HG03139 (cell line): ENCODE measurements around the gene EML6.

Source experiments
- ATAC-seq: cut with Tn5 transposase; IDR thresholded peaks from one replicate; pipeline ENCODE4 v1.9.1; 2021; ENCODE audit not compliant: unreplicated experiment

The EML6 gene

DNA sequence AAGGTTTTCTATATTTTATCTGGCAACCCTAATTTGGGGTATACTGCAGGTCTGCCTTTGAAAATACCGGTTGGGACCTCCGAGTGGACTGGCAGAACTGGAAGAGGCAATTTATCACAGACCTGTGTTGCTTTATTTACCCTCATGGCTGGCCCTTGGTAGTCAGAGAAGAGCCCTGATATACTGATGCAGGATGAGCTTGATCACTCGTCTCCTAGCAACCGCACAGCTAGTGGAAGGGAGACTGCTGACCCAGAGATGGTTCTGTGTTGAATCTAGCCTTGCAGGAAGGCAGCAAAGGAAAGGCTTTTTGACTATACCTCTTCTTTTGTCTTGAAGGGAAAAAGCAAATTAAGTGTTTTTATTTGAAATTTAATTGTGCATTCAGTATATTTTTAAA, 154.7 kb downstream of the EML6 start:
- no peak for ATAC-seq

DNA sequence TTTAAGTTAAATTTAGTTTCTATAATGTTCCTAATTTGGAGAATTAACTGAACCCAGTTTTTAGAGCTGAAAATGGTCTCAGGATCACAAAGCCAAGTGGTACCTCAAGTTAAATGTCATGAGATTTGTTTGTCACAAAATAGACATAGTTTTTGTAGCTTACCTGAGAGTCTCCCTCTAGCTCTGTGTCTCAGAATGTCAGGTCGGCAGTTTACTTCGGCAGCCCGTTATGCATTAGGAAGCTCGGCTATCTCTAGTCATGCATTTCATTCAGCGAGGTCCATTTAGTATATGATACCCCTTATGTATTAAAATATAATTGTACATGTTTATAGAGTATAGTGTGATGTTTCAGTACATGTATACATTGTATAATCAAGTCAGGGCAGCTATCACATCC, 155.6 kb downstream of the EML6 start:
- no peak for ATAC-seq

DNA sequence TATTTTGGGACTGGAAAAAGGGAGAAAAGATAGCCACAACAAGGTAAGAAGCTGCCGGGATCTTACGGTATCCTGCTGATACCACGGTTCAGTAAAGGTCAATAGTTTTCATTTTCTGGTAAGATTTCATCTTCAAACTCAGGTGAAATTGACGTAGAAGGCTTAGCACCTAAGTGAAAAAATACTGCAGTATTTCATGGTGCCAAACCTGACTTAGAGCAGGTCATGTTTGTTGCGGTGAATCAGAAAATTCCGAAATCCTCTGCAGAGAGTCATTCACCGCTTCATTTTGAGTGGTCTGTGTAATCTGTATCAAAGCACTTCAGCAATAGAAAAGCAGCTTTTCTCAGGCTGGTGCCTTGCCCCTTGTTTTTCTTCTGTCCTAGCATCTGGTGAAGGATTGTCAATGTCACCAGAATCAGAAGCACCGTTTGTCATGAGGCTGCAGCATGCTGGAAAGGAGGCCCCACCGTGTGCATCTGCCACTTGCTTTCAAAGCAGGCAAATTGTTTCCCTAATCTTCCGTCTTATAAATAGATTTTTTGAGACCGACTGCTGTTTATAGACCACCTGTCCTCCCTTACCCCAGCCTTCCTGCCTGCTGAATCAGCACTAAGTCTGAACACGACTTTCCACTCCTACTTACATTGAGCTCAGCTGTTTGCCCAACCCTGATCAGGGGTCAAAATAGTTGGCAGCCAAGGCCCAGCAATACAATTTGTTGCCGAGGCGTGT, 156.3 kb downstream of the EML6 start:
- no peak for ATAC-seq

DNA sequence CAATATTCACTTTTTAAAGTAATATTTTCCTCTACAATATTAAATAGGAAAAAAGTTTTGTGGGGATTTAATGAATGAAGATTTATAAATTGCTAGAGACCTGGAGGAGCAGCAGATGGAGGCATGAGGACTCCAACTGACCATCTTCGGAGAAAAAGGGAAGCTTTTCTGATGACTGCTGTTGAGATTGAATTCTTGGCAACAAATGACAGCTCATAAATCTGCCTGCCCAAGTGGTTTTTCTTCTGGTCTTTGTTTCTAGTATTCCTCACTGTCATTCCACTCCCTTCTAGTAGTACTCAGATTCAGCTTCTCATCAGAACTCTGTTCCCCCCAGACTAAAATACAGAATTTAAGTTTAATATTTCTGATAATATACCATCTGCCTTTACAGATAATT, 157.0 kb downstream of the EML6 start:
- ATAC-seq = no peak

DNA sequence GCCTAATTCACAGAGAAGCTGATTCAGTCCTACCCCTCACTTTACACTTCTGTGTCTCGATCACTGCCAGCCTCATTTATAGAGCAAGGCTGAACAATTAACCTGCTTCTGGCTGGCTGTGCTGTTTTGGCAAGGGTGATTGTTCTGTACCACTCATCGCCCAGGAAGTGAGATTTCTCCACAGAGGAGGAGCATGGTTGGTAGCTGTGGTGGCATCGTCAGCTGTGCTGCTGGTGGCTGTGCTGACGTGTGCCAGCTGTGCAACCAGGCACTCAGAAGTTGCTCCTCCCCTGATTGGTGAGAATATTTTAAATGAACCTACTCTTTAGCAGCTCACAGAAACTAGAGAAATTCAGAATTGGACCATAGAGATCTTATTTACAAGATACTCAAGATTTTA, 158.3 kb downstream of the EML6 start:
- ATAC-seq = no peak

DNA sequence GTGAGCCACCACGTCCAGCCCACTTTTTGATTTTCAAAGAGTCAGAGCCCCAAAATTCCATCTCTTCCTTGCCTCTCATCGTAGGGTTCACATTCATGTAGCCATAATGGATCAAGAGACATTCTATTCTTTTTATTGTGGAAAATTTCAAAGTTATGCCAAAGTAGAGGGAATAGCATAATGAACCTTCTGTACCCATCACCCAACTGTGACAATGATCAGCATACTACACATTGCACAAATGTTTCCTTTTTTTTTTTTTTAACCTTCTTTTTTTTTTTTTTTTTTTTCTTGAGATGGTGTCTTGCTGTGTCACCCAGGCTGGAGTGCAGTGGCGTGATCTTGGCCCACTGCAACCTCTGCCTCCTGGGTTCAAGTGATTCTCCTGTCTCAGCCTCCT, 162.4 kb downstream of the EML6 start:
- no peak for ATAC-seq

DNA sequence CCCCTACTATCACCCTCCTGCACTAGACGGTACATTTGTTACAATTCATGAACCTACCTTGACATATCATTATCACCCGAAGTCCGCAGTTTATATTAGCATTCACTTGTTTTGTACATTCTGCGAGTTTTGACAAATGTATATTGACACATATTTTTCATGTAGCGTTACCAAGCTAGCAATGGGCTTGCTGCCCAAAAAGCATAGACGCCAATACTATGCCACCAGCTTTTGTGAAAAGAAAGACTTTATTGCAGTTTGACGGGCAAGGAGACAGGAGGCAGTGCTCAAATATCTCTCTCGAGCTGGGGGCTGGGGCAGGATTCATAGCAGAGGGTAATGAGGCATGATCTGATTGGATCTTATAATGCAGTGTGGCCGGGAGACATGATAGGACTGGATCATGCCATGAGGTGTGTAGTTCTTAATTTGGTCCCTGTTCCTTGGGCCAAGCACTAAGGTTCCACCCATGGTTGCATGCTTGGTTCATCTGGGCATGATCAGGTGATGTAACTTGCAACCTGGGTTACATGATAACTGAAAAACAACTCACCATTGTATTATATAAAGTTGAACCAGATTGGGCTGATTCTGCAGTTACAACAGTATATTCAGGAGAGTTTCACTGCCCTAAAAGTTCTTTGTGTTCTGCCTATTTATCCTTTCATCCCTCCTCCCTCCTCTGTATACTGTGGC, 164.5 kb downstream of the EML6 start:
- ATAC-seq = no peak

DNA sequence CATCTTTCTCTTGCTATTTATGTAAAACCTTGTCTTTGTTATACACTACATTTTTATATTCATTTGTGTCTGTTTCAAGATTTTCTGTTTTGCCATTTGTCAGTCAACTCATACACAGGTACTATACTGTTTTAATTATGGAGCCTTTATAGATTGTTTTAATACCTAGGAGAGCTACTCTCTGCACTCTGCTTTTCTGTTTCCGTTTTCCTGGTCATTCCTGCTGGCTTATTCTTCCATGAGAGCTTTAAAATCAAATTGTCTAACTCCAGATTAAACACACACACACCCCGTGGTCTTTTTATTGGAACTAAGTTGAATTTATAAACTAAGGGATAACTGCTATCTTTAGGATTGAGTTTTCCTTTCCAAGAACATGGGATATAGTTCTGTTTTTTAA, 165.6 kb downstream of the EML6 start:
- ATAC-seq = no peak

DNA sequence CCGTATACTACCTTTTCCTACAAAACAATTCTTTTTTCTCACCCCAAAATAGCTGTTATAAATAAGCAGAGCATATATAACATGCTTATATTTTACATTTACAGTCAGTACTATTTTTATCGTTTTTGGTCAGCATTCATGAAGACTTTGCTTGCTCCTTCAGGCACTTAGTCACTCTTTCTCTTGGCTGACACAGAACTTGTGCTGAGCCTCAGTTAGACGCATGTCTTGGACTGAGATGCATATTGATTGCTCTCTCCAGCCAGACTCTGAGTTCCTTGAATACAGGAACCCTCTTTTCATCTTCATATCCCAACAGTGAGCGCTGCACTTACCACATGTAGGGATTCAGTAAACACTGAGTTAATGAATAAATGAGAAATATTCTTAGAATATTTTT, 168.4 kb downstream of the EML6 start:
- no peak for ATAC-seq

DNA sequence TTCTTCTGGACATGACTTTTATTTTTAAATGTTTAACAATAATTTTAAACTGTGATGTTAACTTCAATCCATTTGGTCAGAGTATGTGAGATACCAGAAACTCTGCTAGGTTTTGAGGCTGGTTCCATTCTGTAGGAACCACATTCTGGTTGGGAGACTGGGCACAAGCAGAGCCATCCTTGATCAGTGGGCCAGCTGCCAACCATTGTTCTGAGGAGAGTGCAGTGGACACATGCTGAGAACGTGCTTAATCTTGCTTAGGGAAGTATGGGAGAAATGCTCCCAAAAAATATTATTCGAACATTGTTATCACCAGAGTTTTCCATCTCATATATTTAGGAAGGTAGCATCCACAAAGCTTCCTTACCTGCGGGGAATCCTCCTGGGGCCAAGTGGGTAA, 171.0 kb downstream of the EML6 start:
- no peak for ATAC-seq

DNA sequence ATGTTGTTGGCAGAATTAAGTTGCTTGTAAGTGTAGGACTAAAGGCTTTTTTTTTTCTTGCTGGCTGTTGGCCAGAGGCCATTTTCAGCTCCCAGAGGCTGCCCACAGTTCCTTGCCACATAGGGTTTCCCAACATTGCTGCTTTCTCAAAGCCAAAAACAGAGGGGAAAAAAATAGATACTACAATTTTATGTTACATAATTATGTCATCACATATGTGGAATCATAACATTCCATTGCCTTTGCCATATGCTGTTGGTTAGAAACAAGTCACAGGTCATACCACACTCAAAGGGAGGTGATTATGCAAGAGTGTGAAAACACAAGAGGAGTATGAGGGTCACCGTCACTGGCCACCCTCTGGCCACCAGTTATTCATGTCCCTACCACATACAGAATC, 172.3 kb downstream of the EML6 start:
- ATAC-seq = no peak

DNA sequence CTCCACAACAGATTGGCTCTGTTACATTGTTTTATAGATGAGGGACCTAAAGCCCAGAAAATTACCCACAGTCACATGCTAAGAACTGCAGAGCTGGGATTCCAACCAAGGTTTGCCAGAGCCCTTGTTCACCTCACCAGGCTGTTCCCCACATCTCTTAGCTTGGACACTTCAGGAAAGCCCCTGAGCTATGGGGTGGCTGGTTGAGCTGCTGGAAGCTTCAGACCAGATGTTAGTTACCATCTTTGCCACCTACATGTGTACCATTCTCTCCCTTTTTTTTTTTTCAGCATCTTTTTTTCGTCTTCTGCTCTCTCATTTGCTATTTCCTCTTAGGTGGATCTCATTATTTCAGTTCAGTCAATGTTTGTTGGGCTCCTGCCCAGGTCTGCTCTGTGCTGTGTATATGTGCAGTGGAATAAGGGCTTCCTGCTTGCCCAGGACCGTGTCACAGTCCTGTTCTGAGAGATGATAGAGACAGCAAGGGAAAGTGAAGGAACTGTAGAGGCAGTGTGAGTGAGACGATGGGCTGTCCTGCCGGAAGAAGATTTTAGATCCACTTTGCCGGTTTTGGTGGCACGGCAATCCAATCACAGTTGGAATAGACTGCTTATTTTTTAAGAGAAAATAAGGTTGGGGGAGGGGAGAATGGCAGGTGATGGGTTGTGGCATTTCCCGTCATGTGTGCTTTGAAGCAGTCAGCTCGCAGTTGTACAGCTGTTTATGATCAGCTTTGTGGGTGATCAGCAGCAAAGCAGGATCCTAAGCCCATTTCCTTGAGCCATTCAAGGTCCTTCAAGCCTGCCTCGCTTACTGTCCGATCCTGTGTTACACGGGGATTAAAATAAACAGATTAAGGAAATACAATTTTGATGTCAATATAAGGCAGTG, 174.2 kb downstream of the EML6 start:
- ATAC-seq = no peak

DNA sequence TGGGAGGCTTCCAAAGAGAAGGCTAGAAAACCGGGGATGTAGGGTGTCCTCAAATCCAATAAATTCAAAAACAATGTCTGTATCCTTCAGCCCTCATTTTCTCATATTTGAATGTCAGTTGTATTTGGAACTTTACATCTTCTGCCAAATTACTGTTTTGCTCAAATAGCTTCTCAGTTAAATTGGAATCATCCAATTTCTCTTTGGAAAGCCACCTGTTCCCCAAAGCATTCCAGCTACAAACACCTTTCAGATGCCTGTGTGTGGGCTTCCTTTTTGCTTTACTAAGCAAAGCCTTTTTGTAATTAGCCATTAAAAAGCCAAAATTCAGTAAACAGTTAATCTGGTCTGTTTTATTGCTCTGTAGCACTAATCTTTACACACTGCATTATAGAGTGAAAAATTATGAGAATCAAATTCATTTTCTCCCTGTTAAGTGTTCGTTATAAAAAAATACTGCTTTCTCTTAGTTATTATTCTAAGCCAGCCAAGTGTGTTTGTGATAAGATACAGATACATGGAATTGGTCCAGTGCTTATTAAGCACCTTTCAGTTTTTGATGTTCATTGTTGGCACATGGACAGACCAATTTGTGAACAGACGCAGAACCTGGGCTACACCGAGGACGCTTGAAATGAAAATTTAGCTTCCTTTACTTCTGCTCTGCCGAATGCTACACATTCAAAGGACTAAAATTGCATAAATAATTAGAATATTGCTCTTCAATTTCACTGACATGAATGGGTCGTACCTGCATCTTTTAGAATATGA, 175.2 kb downstream of the EML6 start:
- no peak for ATAC-seq

DNA sequence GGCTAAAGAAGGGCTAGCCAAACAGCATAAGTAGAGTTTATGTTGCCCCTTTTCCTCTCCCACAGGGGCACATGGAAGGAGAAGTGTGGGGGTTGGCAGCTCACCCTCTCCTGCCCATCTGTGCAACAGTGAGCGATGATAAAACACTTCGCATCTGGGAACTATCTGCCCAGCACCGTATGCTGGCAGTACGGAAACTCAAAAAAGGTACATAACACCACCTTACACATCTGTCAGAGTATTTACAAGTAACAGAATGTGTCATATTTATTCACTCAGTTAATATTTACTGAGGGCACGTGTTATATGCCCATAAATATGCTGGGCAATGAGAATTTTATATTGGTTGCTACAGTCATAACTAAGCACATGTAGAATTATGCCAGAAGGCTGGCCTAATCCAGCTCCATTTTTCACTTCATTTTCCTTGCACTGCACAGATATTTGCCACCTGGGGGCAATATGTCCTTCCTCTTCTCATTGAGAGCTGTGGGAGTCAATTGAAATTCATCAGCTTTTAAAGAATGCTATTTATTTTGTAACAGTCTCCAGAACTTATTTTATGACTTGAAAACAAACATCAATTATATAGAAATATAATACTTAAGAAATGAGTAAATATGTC, 176.2 kb downstream of the EML6 start:
- ATAC-seq = no peak

DNA sequence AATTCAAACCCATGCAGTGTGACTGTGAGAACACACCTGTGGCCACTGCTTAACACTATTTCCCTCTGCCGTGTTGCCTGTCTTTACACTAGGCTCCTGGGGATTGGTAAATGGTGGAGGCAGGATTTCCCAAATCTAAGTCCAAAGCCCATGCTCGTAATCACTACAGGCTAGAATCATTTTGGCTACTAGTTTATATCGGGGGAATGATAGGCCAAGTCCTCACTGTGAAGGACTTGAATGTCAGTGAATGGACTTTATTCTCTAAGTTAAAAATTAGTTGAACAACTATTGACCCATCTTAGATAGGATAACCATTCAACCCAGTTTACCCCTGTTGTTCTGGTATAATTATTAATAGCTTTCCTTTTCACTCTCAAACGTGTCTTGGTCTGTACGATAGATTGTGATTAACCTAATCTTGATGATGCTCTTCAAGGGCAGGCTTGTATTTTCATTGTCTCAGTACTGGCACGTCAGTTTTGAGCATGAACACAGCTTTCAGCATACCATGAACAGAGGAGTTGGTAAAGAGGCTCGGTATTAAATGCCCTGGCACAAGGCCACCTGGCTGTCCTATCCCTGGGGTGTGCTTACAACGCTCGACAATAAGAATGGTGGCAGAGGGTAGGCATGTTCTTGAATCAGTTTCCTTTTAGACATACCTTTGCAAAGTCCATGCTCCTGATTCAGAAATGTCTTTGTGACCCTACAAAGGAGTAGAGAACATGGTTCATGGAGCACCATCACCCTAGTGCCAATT, 177.9 kb downstream of the EML6 start:
- no peak for ATAC-seq

DNA sequence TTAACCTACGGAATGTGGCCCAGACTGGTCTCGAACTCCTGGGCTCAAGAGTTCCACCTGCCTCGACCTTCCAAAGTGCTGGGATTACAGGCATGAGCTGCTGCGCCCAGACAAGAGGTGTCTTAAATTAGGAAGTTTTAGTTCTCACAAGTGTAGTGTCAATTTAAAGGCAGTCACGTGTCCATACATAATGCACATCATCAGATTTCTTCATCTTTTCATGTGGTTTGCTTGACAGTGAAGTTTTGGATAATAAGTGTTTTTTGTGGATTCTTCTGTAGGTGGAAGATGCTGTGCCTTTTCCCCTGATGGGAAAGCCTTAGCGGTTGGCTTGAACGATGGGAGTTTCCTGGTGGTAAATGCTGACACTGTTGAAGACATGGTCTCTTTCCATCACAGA, 179.3 kb downstream of the EML6 start:
- no peak for ATAC-seq

DNA sequence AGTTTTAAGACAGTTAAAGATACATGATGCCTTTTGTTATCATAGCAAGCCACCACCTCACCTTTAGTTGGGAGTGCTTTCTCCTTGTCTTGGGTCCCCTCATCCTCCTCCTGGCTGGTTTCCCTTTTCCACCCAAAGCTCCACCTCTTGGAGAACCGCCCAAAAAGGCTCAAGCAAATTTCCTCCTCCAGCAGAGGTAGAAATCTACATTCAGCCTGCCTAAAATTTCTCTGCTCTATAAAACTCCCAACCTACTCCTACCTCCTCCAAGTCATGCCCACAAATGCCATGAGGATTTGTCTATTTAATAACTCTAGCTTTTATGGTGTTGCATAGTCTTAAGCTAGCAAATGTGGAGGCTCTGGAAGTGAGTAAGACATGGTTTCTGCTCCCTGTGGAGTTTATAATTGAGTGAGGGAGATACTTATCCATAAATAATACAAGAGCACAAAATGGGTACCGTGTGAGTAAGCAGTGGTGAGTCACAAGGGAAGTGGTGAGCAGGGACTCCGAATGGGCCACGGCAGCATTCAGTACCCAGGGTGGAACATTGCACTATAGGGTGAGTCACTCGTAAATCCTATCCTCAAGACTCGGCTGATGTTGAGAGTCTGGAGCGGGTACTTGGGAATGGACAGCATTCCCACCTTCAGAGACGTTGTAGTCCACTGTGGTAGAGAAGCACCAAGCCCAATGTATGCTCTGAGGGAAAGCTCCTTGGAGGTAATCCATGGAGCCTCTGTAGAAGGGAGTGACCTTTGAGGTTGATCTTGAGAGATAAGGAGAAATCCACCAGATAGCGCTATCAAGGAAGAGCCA, 180.5 kb downstream of the EML6 start:
- ATAC-seq = no peak

DNA sequence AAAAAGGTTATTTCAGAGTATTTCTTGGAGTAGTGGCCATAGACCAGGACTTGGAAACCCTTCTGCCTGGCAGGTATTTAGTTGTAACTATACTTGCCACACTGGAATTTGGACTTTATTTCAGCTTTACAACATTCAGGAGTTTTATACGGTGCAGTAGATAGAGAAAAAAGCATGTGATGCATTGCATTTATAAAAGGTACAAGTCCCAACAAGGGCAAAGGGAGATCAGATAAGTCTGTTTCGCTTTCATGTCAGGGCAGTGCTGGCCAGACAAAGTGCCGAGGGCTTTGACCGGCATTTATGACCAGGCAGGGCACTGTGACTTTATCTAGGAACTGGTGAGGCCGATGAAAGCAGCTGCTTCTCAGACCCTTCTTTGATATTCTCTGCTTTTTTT, 181.4 kb downstream of the EML6 start:
- ATAC-seq = no peak

DNA sequence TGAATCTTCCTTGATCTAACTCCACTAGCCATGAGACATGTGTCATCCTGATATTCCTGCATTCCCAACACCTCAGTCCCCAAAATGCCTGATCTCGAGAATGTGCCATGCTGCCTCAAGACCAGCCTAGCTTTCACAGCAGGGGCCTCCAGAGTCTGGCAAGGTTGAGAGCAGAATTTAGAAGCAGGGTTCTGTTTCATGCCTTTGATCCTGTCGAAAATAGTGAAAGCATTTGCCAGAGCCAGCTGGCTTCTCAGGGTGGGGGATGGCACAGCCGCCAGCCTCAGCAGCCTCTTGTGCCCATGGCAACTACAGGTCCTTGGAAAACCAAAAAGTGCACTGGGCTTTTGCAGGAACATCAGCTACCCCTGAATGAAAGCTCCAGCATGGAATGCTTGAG, 183.3 kb downstream of the EML6 start:
- no peak for ATAC-seq
